Right renal cortex interstitium (tissue), 3 donors: Measurements from ENCODE around the gene MYH15. TPM values are rescaled to one million over a fixed set of nuclear protein-coding genes. Genes with fewer than 3 reads are reported as not detected.
A peak's percentile ranks its signal among the peaks of the same experiment; 100 is the strongest.

ENCODE experiments used
- DNase-seq, 3 donors: peaks; one replicate each; pipeline ENCODE4 v3.0.0-alpha.2; 2013; ENCODE audit warnings: low read depth in 3 of 3, low spot score in 2 of 3
- polyA plus RNA-seq, 3 donors: library from polyadenylated mRNA; unstranded; fragments of 120-200 nt; gene quantifications; one replicate each; pipeline ENCODE4 v1.2.1, GENCODE V29; 2013; ENCODE audit not compliant: insufficient read length in 3 of 3

Gene MYH15
- polyA plus RNA-seq, 3 donors: 0.25 to 0.28 (median 0.25) TPM

DNA sequence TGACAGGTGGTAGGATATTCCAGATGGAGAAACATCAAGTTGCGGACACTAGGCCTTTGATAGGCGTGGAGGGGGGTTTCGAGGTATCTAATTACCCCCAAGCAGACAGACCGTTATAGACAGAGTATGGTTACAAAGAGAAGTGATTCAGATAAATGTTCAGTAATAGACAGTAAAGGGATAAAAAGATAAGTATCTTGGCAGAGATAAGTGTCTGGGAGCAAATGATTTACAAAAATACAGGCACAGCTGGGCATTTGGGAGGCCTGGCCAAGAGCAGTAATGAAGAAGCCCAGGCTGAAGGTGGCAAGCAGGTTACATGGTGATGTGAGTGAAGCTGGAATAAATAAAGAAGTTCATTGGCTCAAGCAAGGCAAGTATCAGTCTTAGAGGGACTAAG, 659 bp upstream of the MYH15 start:
- no peak for DNase-seq

DNA sequence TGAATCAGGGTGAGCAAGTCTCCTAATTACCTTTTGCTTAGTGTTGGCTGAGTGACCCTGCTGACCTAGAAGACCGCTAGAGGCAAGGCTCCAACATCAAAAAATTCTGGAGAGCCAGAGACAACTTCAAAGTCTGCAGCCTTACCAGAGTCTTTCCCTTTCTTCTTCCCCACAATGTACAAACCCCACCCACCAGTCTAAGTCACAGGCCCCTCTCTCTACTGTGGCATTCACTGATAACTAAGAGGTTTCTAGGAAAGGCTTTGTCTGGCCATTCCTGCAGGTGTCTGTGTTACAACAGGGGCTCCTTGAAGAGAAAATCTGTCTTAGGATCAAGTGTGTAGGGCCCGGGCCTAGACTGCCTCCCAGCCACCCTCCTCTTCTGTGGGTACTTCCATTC, 525 bp downstream of the MYH15 start:
- no peak for DNase-seq

DNA sequence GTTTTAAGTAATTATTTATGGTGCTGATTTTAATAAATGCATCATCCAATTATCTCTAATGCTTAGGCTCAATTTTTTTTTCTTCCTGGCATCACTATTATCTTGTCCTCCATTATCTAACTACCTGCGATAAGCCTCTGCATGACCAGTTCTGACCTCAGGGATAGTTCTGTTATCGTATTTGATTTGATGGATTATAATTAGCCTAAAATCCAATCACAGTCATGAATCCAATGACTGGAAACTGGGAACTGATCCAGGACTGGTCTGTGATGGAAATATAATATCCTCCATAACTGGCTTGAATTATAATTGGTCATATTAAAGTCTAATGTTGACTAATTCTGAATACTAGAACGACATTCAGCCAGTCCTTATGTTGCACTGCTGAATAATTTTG, 1.1 kb downstream of the MYH15 start:
- DNase-seq: no peak

DNA sequence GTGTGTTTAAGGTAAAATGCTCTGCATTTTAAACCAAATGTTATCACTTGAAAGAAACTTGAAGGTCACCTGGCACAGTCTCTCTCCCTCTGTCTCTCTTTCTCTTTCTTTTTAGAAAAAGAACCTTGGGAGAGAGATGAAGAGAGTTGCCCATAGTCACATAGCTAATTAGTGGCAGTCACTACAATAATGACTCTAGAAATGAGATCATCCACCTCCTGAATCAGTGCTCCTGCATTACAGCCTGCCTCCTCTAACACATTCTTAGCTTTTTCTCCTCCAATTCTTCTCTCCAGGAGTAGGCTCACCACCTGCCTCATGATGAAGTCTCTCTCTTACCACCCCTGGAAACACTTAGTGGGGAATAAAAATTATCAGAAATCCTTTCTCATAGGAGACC, 2.5 kb downstream of the MYH15 start:
- no peak for DNase-seq

DNA sequence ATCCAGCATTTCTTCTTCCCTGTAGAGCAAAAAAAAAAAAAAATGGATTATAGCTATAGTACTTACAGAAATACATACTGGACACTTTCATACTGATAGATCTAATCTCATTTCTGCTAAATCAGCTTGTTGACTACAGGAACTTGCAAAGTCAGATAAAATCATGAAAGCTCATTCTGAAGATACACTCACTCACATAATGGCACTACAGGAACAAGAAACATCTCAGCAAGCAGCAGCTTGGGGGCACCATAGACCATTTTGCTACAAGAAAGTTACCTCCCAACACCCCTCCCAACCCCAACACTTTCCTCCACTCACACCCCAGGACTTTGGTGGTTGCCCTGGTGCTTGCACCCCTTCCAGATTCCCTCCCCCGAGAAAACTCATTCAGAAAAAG, 4.6 kb downstream of the MYH15 start:
- no peak for DNase-seq

DNA sequence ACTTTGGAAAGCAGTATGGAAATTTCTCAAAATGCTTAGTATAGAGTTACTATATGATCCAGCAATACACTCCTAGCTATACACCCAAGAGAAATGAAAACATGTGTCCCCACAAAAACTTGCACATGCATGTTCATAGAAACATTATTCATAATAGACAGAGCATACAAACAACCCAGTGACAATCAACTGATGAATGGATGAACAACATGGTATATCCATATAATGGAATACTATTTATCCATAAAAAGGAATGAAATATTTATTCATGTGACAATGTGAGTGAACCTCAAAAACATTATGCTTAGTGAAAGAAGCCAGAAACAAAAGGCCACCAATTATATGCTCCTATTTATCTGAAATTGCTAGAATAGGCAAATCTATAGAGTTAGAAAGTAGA, 6.7 kb downstream of the MYH15 start:
- DNase-seq: no peak

DNA sequence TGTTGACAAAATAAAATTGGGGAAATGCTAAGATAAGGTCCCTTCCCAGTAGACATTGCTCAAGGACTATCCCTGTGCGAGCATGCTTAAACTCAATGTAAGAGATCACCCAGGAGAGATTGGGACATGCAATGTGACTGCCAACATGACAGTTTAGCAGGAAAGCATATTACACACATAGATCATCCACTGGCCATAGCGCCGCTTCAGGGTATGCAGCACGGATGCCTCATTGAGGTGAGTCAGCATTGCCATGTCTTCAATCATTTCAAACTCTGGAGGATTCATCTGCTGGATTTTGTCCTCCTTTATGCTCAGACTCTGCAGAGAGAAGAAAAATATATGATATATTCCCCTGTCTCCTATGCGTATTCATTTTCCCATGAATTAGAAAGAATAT, 8.9 kb downstream of the MYH15 start:
- DNase-seq: no peak

DNA sequence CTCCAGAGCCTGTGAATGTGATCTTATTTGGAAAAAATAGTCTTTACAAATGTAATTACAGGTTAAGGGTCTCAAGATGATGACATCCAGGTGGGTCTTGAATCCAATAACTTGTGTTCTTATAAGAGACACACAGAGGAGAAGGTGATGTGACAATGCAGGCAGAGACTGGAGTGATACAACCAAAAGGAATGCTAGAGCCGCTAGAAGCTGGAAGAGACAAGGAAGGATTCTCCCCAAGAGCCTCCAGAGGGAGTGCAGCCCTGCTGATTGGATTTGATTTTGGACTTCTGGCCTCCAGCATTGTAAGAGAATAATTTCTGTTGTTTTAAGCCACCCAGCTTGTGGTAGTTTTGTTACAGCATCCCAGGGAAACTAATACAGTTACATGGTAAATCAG, 9.7 kb downstream of the MYH15 start:
- DNase-seq: no peak

DNA sequence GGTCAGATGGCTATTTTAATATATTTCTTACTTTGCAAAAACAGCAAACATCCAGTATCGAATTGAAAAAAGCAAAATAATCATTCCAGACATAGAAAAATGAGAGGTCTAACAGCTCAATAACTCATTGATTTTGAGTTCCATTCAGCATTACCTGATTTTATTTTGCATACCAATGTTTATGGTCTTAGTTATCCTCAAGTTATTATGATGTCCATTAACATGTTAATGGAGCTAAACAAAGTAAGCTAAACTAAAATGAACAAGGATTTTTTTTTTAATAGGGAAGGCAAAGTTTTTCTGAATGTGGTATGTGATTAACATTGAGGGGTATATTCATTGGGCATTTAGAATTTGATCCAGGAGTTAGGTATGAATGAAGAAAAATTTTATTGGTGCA, 13.1 kb downstream of the MYH15 start:
- no peak for DNase-seq

DNA sequence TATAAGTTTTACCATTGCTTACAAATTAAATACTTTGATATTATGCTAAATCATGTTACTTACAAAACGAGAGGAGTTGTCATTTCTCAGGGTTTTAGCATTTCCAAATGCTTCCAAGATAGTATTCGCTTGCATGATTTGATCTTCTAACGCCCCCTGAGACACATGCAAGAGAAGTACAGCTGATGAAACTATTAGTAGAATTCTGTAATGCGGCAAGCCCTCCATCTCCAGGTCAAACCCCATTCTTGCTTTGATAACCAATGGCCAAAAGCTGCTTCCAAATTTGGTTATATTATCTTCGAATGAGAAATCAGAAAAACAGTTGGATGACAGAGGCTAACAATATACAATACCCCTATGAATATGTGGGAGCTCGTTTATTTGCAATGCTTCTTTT, 14.7 kb downstream of the MYH15 start:
- no peak for DNase-seq

DNA sequence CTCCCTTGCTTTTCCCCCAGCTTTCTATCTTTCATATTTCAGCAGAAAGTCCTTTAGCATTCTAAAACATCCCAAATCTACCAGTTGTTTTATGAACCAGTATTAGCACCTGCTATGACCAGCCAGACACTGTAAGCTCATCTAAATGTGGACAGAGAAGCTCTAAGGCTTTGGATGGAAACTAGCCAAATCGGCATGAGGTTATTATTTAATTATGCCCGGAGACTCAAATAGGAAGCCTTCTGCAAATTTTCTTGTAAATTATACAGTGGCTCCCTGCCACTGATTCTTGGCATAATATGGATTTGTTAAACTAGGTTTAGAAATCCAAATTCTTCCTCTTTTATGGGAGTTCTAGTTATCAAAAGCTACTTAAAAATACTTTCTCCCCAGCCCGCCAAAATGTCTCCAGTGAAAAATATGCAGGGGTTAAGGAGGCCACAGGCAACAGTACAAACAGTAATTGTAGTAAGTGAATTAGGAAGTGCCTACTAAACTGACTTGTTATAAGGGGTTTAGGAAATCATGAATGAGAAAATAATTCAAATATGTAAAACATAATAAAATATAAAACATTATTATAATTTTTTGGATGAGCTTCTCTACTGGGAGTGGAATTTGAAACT, 15.4 kb downstream of the MYH15 start:
- no peak for DNase-seq

DNA sequence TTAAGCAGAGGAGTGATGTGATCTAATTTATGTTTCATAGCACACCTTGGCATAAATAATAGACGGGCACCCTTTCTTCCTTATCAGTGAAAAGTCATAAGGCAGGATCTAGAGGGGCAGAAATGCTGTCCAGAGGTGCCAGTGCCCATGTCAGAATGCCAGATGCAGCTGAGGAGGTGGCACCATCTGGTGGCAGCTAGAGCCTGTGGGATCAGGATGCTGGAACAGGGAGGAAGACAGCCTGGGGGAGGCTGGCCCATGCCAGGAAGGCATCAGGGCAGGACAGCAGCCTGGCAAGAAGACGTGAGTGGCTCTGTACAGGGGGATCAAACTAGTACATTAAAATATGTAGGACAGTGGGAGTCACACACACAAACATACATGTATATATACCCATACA, 16.5 kb downstream of the MYH15 start:
- DNase-seq: no peak

DNA sequence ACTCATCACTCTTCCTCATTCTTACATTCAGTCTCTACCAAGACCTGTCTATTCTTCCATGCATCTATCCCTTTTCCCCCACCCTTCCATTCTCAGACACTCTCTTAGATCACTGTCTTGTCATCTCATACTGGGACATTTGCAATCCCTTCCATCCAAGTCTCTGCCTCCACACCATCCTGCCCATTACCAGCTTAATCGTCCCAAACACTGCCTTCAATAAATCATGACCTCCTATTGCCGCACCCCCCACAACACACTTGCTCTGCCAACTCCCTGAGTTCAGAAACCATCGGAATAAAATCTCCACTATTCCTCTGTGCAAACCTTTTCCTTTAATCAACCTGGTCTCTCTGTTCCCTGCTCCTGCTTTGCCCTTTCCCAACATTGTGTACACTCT, 18.9 kb downstream of the MYH15 start:
- DNase-seq: no peak

DNA sequence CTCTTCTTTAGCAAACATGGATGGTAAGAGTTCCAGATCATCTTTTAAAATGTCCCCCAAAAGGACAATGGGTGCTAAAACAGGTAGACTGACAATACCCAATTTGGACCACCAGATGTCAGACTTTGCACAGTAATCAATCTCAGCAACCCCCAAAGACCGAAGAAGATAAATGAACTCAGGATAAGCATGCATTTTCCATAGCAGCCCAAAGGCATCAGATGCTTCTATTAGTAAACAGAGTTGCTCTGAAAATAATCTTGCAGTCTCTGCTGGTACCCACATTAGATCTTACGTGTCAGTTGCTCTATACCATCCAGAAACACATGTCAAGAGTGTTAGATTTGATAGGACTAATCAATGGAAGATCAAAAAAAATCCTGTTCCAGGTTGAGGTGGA, 20.6 kb downstream of the MYH15 start:
- DNase-seq: peak in 2 of 3 donors; percentile 14 to 19

DNA sequence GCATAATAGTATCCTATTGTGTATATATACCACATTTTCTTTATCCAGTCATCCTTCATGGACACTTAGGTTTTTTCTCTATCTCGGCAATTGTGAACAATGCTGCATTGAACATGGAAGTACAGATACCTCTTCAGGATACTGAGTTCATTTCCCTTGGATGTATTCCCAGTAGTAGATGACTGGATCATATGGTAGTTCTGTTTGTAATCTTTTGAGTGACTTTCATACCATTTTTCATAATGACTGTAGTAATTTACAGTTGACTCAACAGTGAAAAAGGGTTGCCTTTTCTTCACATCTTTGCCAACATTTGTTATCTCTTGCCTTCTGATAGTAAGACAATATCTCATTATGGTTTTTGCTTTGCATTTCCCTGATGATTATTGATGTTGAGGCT, 21.8 kb downstream of the MYH15 start:
- DNase-seq: no peak

DNA sequence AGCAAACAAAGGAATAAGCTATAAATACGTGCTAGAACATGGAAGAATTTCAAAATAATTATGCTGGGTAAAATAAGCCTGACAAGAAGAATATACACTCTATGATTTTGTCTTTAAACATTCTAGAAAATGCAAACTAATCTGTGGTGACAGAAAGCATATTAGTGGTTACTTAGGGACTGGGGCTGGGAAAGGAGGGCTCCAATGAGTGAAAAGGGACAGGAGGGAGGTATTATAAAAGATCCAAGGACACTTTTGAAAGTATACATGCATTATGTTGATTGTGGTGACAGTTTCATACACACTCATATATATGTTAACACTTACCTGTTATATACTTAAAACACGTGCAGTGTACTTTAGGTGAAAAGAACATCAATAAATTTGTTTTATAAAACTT, 23.0 kb downstream of the MYH15 start:
- DNase-seq: no peak

DNA sequence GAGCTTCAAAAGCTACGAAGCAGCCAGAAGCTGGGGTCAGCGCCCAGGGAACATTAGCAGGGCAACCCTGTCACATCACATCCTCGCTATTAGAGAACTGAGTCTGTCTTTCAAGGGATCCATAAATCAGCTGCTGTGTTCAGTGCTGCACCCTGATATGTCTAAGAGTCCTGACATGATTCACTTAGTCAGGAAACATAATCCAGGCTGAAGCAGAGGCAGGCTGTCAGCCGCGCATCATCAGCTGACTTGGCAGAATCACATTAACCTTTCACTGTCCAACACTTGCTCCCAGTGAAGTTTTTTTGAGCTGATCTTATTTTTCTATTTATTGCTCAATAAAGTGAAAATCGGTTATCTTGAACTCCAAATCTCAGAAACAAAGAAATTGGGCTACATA, 23.5 kb downstream of the MYH15 start:
- DNase-seq: no peak

DNA sequence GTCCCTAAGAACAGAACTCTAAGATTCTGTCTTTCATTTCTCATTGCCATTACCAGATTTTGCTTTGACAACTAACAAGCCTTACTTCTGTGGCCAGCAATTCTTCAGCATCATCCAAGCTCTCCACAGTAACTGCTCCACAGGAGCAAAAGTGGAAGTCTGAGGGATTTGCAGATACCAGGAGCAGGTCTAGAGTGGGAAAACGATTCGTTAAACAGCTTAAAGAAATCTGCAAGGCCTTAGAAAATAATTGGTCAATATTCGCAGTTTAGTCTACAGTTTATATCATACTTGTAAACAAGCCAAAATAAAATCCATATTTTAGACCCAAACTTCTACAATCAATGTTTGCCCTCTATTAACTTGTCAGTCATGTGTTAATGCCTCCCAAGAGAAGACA, 24.1 kb downstream of the MYH15 start:
- DNase-seq: no peak

DNA sequence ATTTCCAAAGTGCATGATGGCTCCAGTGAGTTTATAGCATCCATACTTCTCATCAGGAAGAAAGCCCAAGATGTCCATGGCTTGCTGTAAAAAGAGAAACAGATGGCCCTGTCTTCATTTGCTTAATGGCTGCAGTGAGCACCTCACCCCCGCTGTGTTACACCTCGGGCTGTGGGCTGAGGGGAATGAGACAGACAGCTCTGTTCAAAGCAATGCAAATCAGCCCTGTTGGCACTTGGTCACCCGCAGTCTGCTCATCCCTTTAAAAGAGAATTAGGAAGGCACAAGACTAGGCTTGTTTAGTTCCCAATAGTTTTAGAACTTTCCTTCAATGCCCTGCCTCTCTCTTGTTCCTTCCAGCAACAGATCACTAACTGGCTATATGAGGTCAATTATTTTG, 25.2 kb downstream of the MYH15 start:
- DNase-seq: no peak

DNA sequence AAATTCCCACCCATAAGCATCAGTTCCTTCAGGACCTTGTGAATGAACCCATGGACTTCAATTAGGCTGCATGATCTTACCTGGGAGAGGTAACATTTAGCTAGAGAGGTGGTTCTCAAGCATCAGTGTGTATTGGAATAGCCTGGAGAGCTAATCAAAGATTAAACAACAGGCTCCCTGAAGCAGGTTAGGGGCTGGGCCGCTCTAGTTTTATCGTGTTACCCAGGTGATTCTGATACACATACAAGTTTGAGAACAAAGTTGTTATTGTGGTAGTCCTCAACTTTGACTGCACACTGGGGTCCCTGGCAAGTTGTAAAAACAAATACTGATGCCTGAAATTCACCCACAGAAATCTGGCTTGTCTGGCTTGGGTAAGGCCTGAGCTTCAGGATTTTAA, 31.2 kb downstream of the MYH15 start:
- no peak for DNase-seq

DNA sequence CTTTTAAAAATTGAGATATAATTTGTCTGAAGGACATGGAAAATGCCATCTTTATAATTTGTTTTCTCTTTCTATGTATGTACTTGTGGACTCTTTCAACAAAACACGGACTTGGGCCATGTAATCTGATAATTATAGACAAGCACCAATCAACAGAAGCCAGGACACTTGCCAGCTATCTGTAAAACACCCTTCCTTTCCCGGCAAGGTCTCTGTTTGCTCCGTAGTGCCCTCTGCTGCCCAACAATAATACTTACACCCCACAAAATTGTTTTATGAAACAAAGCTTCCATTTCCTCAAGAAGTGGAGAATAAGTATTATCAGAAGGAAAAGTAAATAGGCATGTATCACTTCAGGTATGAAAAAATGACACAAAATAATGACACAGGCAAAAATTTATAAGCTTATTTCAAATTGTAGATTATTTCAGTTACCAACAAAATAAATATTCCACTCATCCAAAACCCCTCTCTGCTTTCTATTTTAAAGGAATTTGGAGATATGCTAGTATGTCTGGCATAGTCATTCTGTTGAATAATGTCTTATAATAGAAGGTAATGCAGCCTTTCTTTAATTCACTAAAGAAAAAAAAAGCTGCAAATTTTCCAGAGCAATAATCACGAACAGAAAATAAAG, 32.8 kb downstream of the MYH15 start:
- DNase-seq: peak in 2 of 3 donors; percentile 25 to 29

DNA sequence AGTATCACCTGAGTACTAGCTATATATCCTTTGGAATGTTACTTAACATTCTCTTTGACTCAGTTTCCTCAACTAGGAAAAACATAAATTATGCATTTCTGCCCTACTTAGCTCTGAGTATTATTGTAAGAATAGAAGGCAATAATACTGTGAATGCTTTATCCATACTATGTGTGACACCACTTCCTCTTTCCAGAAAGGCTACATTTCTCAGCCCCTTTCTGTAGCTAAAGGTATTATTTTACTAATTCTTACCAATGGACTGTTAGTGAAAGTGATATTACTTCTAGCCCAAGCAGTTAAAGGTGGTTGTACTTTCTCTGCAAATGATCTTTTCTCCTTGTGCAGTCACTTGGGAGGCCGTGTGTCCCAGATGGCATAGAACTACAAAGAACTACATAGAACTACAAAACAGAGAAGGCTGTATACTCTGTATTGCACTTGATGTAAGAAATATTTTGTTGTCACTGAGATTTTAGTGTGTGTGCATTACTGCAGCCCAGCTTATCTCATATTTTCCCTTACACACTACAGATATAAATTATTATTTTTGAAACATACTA, 35.1 kb downstream of the MYH15 start:
- DNase-seq: no peak

DNA sequence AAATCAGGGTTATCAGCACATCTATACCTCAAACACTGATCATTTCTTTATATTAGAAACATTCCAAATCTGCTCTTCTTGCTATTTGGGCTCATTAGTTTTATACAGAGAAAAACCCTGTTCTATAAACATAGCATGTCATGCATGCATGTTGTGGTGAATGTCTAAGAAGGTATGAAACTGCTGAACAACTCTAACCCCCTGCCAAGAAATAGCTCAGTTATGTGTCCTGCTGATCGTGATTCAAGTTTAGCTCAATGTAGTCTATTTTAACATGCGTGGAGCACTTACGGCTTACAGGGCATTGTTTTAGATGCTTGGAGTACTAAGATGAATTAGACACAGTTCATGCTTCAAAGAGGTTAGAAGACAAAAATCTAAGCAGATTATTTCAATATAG, 35.8 kb downstream of the MYH15 start:
- DNase-seq: no peak
